ENCODE data around the gene SARDH. TPM values are rescaled to one million over a fixed set of nuclear protein-coding genes. Genes with fewer than 3 reads are reported as not detected.
"Not testable (repeated sequence)": the region's sequence is repeated elsewhere in the genome, so short reads cannot be mapped to it uniquely, and the experiment has no call there.

The SARDH gene
- polyA plus RNA-seq, 1 donor = 5.4 TPM

DNA sequence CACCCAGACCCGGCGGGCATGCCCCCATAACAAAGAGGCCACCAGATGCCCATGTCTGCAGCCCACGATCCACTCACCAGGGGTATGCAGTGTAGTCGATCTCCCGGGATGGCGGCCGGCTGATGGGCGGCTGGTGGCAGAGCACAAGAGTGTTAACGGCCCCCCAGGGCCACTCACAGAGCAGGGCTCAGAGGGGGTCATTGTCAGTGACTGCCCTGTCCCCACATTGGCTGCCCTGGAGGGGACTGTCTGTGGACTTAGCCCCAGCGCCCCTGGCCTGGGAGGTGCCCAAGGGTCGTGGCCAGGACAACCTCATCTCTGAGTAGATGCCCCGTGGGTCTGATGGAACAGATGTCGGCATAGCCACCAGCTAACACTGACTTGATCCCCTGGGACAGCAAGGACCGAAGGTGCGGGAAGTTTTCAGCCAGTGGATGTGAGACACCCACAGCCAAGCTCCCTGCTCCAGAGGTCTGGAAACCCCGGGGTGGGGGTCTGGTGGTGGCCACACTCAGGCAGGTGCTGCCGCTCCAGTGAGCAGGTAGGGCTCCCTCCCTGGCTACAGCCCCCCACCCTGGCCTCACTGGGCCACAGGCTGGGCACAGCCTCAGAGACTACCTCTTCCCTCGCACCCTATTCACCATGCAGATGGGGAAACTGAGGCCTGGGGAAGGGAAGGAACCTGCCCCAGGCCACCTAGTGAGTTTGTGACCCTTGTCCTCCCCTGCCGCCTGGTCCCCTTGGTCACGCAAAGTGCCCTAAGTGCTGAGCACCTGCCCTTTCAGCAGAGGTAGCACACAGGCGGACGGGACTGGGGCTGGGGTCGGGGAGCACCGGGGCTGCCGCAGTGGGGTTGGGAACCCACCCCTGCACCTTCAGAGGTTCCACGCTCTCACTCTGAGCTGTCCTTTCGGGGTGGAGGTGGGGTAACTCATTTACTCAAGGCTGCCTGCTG lies 38.1 kb upstream of the SARDH start:
- DNase-seq (ENCODE audit: low read depth) = no peak

DNA sequence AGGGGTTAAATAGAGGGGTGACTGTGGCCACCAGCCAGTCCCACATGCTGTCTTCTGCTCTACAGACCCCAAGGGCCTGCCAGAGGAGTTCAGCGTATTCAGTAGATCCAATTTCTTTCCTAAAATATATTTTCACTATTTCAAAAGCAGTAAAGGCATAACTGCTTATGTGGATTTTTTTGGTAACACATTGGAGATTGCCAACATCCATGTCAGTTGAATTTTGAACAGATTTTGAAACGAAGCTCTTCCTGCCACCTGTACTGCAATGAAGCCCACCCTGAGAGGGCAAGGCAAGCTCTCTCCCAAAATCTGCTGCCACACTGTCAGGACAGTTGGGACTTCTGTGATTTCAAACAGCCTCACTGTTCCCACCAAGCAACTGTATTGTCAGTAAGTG lies 37.1 kb upstream of the SARDH start:
- no peak for DNase-seq (ENCODE audit: low read depth)

DNA sequence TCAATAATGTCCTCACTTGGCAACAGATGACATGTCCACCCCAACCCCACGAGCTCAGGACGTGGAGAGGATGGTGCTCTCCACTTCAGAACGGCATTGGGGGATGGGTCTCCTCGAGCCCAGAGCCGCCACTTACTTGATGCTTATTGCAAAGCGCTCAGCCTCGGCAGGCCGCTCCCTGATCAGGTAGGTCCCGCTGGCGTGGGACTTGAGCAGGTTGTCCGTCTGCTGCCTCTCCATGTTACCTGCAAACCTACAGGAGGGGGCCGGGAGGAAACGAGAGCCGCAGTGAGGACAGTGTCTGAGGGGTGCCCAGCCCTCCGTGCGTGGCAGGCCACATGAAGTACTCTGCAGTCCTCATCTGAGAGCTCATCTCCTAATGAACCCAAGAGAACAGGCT lies 36.6 kb upstream of the SARDH start:
- no peak for DNase-seq (ENCODE audit: low read depth)

DNA sequence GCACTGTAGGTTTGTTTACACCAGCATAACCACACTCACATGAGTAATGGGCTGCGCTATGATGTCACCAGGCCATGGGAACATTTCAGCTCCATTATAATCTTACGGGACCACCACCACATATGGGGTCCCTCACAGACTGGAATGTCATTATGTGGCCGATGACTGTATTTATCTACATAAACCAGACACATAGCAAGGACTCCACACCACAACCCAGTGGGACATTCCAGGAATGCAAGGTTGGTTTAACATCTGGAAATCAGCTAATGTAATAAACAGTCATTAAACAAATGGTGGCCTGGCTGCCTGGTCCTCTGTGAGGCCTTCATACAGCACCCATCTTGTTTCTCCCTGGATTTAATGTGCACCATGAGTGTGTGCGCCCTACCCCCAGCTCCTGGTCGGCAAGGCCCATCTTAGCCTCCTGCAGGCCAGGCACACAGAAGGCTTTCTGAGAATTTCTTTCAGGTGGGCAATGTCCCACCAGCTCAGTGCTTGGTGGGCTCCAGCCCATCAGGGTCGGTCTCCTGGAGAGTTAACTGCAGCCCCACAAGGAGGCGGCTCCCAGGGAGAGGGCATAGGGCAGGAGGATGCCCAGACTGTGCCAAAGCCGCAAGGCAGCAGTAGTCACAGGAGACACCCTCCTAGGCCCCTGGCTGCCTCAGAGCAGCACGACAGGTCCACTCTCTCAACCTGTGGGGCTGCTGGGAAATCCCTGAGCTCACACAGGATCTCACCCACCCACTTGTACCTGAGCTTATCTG lies 35.9 kb upstream of the SARDH start:
- DNase-seq (ENCODE audit: low read depth) = no peak

DNA sequence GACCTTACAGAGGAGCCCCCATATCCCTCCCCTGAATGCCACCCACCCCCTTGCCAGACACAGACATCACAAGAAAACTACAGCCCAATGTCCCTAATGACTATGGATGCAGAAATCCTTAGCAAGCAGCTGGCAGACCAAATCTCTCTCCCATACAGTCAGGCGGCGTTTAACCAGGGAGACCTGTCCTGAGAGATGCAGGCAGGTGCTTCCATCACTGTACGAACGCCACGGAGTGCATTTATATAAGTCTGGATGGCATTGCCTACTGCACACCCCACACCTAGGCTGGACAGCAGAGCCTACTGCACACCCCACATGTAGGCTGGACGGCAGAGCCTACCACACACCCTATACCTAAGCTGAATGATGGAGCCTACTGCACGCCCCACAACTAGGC lies 34.4 kb upstream of the SARDH start:
- DNase-seq (ENCODE audit: low read depth) = no peak

DNA sequence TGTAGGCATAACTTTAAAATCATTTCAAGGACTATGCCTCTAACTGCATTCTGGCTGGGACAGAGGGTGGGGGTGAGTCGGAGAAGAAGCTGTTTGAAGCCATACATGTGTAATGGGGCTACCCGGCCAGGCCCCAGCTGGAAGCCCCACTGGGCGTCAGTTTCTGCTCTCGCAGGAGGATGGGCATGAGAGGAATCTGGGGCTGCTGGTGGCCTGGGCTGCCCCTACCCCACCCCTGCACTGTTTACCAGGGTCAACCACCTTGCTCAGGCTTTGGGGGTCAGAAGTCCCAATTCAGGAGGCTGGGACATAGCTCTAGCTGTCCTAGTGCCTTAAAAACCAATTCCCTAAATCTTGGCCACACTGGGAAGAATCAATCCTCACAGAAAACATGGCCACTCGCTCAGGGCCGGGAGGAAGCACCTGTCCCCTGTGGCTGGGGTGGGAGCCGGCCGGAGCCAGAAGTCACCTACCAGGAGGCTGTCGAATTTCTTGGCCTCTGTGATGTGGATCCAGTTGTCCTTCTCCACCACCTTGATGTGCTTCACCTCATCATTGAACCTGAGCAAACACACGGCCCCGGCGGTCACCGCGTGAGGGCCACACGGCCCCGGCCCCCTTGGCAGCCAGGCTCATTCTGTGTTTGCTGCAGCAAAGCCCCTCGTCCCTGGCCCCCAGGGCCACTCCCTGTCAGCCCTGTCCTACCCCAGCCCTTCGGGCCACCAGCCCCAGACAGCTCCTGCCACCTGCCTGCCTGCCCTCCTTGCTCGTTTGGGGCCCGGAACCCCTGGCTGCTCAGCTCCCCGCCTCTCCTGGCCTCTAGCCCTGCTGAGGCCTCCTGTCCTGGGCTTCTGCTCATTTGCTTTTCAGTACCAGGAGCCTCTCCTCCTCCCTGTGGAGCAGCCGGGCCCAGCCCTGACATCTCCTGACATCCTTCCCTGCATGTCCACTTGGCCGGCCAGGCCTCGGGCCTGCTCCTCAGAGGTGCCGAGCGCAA lies 33.6 kb upstream of the SARDH start:
- DNase-seq (ENCODE audit: low read depth) = no peak

DNA sequence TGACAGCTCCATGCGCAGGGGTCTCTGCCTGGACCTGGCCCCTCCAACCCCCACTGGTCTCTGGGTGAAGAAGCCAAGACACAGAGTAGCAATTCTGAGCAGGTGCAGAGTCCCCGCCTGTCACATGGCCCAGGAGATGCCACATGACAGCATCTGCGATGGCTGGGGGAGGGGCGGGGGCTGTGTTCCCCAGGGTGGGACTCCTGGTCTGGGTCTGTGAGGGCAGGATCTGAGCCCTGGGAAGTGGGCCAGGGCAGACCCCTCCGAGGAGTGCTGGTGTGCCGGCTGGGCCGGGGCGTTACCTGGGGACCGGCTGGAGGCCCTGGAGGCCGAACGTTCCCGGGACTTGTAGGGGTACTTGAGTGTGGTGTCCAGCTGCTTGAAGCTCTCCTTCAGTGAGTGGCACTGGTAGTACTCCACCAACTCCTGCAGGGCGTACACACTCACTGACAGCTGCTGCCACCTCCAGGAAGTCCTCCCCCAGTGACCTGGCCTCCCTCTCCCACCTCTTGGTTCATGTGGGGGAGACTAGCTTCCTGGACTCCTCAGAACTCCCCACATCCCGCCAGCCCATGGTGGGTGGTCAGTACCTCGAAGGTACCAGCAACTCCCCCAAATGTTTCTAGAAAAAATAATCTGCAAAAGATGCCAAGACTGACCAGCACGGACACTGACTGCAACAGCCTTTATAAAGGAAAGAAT lies 32.1 kb upstream of the SARDH start:
- DNase-seq (ENCODE audit: low read depth) = no peak

DNA sequence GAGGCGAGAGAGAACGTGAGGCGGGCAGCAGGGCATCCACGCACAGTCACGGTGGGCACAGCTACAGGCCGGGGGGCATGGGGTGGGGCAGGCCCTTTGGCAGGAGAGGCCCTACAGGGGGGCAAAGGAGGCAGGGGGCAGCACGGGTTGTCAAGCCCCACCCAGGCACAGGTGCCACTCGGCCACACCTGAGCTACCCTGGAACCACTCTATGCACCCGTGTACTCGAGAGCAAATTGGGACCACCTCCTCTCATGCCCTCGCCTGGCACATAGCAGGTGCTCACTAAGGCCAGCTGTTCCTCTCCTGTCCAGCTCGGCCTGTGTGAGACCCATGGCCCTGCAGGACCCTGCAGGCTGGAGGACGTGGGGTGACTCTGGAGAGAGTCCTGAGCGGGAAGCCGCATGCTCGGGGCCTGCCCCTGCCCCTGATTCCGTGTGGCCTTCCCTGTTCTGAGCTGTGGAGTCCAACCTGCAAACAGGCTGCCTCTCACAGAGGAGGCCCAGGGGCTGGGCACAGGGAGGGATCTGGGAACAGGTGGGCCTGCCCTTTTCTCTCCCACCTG lies 31.4 kb upstream of the SARDH start:
- no peak for DNase-seq (ENCODE audit: low read depth)

DNA sequence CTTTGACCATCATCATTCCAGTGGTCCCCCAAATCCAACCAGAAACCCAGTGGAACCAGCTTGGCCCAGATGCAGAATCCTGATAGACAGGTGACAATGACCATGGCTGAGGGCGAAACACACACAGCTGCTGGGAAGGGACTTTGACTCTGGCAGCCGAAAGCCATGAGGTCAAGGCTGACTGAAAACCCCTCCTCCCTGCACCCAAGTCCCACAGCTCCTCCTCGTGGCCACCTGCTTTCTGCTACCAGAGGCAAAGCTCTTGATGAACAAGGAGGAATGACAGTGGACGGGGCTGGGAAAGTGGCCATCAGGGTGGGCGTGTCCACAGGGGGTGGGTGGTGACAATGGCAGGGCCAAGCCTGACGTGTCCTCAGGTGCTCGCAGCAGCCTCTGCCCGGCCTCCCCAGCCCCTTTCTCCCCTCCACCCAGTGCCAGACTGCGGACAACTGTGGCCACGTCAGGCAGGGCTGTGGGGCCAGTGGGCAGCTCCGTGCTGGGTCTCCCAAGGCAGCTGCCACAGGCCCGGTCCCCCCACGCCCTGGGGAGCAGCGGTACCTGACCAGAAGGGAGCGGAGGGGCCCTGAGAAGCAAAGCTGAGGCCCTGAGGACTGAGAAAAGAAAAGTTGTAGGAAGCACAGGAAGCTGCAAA lies 30.8 kb upstream of the SARDH start:
- DNase-seq (ENCODE audit: low read depth) = no peak

DNA sequence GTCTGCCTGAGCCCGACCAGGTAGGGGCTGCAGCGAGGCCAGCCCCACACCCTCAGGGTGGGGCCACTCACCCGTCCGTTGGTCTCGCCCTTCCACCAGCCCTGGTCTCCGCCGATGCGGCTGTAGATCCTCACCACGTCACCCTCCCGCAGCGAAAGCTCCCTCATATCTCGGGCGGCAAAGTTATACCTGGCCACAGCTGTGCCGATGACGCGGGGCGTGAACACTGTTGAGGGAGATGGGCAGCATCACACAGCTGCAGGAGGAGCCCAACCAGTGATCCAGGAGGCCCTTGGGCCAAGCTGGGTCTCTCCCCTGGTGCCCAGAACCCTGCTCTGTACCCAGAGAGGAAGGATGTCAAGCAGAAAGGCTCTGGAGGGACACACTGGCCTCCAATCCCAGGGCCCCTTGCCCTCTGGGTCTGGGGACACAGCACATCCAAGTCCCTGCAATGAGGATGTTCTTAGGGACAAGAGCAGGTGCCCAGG lies 30.3 kb upstream of the SARDH start:
- DNase-seq (ENCODE audit: low read depth) = no peak

DNA sequence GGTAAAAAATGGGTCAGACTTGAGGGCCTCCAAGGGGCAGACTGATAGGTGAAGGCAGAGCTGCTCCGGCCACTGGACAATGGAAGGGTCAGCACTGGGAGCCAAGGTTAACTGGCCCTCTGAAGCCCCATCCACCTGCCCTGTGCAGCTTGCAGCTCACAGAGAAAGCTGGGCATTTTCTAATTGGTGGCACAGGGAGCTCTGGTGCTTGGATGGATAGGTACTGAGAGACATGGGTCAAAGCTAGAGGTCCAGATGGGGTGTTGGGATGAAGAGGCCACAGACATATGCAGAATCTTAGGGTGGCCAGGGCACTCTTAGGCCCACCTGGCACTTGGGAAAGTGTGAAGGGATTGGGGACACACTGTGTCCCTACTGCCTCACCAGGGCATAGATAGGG lies 29.5 kb upstream of the SARDH start:
- DNase-seq (ENCODE audit: low read depth) = no peak

DNA sequence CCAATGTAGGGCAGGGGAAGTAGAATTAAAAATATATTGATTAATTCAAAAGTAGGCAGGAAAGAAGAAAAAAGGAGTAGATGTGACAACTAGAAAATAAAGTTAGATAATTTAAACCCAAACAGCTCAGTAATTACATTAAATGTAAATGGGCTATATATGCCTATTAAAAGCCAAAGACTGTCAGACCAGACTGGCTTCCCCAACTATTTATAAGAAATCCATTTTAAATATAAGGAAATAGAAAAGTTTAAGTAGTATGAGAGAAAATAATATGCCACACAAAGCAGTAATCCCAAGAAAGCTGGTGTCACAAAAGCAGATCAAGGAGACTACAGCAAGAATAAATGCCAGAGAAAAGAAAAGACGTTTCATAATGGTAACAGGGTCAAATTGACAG lies 28.9 kb upstream of the SARDH start:
- no peak for DNase-seq (ENCODE audit: low read depth)

DNA sequence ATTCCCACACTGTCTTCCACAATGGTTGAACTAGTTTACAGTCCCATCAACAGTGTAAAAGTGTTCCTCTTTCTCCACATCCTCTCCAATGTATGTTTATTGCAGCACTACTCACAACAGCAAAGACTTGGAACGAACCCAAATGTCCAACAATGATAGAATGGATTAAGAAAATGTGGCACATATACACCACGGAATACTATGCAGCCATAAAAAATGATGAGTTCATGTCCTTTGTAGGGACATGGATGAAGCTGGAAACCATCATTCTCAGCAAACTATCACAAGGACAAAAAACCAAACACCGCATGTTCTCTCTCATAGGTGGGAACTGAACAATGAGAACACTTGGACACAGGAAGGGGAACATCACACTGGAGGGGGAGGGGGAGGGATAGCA lies 28.1 kb upstream of the SARDH start:
- DNase-seq (ENCODE audit: low read depth) = not testable (repeated sequence)

DNA sequence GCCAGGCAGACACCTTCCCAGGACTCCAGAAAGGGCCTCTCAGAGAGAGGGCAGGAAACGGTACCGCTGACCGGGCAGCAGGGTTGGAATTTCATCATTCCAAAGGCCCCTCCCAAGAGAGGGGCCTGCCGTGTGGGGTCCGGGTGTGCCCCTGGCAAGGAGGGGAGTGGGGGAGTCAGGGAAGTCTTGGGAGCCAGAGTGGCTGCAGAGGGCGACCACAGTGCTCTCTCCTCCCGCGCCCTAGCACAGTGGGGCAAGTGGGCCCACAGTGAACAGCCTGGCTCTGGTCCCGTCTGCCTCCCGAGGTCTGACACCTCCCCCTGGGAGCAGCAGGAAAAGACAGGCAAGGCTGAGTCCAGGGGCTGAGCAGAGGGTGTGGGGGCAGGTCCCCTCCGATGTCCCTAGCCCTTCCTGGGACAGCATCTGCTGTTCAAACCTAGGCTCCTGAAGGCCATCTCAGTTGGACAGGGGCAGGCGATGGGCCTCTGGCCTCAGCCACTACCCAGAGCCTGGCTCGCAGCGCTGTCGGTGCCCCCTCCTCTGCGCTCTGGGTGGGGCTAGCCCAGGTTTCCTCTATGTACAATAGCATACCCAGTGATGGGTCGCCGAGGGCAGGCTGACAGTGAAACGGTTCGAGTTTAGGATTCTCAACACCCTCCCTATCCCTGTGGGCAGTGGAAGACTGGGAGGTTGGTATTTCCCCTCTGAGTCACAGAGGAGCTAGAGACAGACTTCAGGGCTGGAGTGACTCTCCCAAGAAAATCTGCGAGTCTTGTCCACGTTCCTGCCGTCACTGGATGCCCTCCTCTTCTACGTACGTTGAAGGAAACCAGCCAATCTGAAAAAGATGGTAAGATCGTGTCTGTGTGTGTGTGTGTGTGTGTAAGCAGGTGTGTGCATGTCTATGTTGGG lies 25.4 kb upstream of the SARDH start:
- no peak for DNase-seq (ENCODE audit: low read depth)

DNA sequence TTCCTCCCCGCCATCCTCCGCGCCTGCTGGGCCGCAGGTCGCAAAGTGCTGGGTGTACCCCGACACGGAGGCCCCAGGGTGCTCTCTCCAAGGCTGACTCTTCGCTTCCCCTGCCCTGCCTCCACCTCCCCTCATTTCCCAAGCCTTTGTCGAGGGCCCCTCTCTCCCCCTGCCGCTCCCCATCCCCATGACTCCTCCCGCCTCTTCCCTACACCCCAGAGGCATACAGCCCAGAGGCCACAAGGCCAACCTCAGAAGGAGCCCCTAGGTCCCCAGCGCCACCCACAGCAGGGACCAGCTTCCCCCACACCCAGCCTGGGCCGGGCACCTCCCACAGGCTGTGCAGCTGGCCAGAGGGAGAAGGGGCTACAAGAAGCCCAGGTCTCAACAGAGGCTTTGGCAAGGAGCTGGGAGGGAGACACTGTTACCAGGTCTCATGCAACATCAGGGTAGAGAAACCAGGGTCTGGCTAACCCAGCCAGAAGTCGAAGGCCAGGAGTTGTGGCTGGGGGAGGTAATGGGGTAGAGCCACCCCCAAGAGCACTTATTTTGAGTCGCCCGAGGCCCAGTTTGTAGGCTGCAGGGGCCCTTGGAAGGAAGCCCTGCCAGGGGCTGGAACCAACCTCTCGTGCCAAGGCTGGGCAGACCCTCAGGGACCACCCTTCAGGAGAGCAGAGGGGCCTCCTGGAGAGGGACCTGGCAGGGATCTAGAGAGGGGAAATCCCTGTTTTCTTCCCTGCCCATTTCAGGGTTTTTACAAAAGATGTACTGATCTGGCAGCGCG lies 24.5 kb upstream of the SARDH start:
- no peak for DNase-seq (ENCODE audit: low read depth)

DNA sequence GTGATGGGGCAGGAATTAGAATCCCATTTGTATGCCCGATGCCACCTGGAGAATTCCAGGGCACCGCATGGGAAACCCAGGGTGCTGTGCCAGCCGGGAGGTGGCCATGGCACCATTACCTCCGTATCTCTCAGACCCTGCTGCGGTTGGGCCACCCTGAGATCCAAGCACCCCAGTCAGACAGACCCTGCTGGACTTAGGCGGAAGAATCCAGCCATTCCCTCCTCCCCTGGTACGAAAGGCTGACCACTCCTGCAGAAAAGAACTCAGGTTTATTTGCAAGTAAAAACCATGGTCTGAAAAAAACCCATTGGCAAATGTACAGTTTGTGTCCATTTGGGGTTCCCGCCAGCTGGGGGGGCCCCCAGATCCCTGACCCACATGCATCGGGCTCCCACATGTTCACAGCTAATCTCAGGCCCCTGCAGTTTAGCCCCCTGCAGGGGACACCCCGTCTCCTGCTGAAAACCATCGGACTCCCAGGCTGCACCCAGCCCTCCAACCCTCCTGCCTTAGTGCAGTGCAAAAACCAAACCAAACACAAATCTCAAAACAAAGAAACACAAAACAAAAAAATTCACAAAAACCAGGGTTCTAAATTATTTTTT lies 23.6 kb upstream of the SARDH start:
- no peak for DNase-seq (ENCODE audit: low read depth)

DNA sequence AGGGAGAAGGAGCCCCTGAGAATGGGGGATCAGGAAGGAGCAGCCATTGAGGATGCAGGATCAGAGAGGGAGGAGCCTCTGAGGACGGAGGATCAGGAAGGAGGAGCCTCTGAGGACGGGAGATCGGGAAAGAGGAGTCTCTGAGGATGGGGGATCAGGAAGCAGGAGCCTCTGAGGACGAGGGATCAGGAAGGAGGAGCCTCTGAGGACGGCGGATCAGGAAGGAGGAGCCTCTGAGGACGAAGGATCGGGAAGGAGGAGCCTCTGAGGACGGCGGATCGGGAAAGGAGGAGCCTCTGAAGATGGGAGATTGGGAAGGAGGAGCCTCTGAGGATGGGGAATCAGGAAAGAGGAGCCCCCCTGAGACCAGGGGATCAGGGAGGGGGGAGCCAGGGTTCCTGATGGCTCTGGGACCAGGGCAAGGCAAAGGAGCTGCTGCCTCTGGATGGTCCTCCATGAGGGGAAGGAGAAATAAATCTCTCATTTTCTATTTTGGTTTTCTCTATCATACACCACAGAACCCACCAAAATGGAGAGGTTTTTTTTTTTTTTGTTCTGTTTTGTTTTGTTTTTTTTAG lies 22.6 kb upstream of the SARDH start:
- no peak for DNase-seq (ENCODE audit: low read depth)

Measured in forelimb muscle (tissue), 1 donor.